Endodermal cell (in vitro differentiated cells): ENCODE results near the gene NDUFAF5. TPM values are rescaled to one million over a fixed set of nuclear protein-coding genes. Genes with fewer than 3 reads are reported as not detected.

Experiments
- DNase-seq: peaks from one replicate; pipeline ENCODE4 v3.0.0-alpha.2; 2017
- H3K27ac ChIP-seq: 2 replicates; pipeline ENCODE4 v1.5.1; 2013; ENCODE audit warnings: mild to moderate bottlenecking, low read depth, low read length, moderate library complexity
- H3K27me3 ChIP-seq: 2 replicates; pipeline ENCODE4 v1.6.1; 2013; ENCODE audit warnings: mild to moderate bottlenecking, low read length, moderate library complexity; ENCODE audit not compliant: insufficient read depth, control insufficient read depth, poor library complexity, severe bottlenecking
- H3K36me3 ChIP-seq: 2 replicates; pipeline ENCODE4 v1.7.0; 2013; ENCODE audit warnings: mild to moderate bottlenecking, low read length, moderate library complexity; ENCODE audit not compliant: control insufficient read depth, insufficient read depth
- H3K4me1 ChIP-seq: one replicate; pipeline ENCODE4 v1.7.0; 2013; ENCODE audit warnings: low read length; ENCODE audit not compliant: control insufficient read depth, insufficient read depth
- H3K4me3 ChIP-seq: 2 replicates; pipeline ENCODE4 v1.5.1; 2013; ENCODE audit warnings: mild to moderate bottlenecking, low read length, moderate library complexity
- H3K9ac ChIP-seq: 2 replicates; pipeline ENCODE4 v1.6.1; 2013; ENCODE audit warnings: mild to moderate bottlenecking, low read length, moderate library complexity; ENCODE audit not compliant: poor library complexity, severe bottlenecking; ENCODE audit errors: extremely low read depth
- H3K9me3 ChIP-seq: 2 replicates; pipeline ENCODE4 v1.6.1; 2013; ENCODE audit warnings: mild to moderate bottlenecking, low read length, moderate library complexity; ENCODE audit not compliant: control insufficient read depth
- H3K27ac Mint-ChIP-seq: 2 replicates; pipeline ENCODE4 v1.8.0; 2020; ENCODE audit warnings: mixed read lengths
- H3K27me3 Mint-ChIP-seq: 2 replicates; pipeline ENCODE4 v1.8.0; 2021; ENCODE audit warnings: mild to moderate bottlenecking, mixed read lengths; ENCODE audit not compliant: insufficient read depth
- H3K36me3 Mint-ChIP-seq: 2 replicates; pipeline ENCODE4 v1.8.0; 2020; ENCODE audit warnings: low read depth, mixed read lengths
- H3K4me1 Mint-ChIP-seq: 2 replicates; pipeline ENCODE4 v1.8.0; 2020; ENCODE audit warnings: mixed read lengths
- H3K4me3 Mint-ChIP-seq: 2 replicates; pipeline ENCODE4 v1.8.0; 2020; ENCODE audit warnings: mild to moderate bottlenecking, moderate library complexity, mixed read lengths
- H3K9me3 Mint-ChIP-seq: 2 replicates; pipeline ENCODE4 v1.8.0; 2020; ENCODE audit warnings: mild to moderate bottlenecking, mixed read lengths
- WGBS, 2 experiments: methylation state at CpG; one replicate each; pipeline versions ENCODE4 v1.1.5 to v1.1.7; 2013; ENCODE audit warnings: missing lambda C conversion rate in 2 of 2, mixed read lengths in 1 of 2; ENCODE audit not compliant: insufficient coverage in 1 of 2, insufficient read length in 1 of 2; 5-methylcytosine and 5-hydroxymethylcytosine counted together
- total RNA-seq, 2 donors: library from RNA; stranded (reverse); fragmentation: NEBNext Ultra II Directional in 1 of 2; extraction: Animal tissue kit (Norgen Biotek cat#: 25700) in 1 of 2; gene quantifications; 2 replicates in 1 of 2; 3 replicates in 1 of 2; pipeline ENCODE4 v1.2.1, GENCODE V29; 2021
- TF ChIP-seq, protein P1 (sequence below): fragments of 200-600 bp; sonication (generic); conservative IDR thresholded peaks from 2 replicates; pipeline ENCODE4 v1.5.0; 2021; ENCODE audit warnings: antibody characterized with exemption, mild to moderate bottlenecking

NDUFAF5 gene
- total RNA-seq, 2 donors from 2014 or later = 32.9 to 33.5 TPM

DNA sequence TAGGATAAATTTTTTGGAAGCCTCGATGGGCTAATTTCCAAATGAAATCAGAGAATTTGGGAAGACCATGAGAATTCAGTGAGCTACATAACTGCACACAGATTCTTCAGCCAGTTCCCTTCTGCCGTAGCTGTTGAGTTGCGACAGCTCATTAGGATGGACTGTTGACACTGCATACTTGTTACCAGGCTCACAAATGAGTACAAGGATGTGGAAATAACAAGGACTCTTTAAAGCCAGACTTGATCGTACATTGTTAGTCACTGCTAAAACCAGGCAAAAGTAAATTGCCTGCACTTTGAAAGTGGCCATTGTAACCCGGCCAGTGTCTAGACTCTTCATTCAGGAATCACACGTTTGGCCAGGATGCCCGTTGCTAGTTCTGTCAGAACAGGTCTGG lies 37.0 kb downstream of the NDUFAF5 start:
- Mint-ChIP-seq H3K4me3 (no peak overlapping the region), H3K4me1 (peaks cover 20% of the 10 kb centered on the region), H3K27ac (no peak overlapping the region), H3K9me3 (no peaks in the 10 kb centered on the region), H3K36me3 (peaks cover 22% of the 10 kb centered on the region), H3K27me3 (peaks cover 36% of the 10 kb centered on the region)
- DNase-seq = no peak
- peaks cover 7% of the 10 kb centered on the region for H3K36me3 ChIP-seq
- H3K4me1 ChIP-seq = no peaks in the 10 kb centered on the region
- 90 to 94% methylated on average over 6 to 7 of the region's 7 CpGs for WGBS, 2 experiments
- no peak overlapping the region for H3K4me3 ChIP-seq
- peaks cover 38% of the 10 kb centered on the region for H3K27me3 ChIP-seq
- TF ChIP-seq, protein P1, sequence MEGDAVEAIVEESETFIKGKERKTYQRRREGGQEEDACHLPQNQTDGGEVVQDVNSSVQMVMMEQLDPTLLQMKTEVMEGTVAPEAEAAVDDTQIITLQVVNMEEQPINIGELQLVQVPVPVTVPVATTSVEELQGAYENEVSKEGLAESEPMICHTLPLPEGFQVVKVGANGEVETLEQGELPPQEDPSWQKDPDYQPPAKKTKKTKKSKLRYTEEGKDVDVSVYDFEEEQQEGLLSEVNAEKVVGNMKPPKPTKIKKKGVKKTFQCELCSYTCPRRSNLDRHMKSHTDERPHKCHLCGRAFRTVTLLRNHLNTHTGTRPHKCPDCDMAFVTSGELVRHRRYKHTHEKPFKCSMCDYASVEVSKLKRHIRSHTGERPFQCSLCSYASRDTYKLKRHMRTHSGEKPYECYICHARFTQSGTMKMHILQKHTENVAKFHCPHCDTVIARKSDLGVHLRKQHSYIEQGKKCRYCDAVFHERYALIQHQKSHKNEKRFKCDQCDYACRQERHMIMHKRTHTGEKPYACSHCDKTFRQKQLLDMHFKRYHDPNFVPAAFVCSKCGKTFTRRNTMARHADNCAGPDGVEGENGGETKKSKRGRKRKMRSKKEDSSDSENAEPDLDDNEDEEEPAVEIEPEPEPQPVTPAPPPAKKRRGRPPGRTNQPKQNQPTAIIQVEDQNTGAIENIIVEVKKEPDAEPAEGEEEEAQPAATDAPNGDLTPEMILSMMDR = no peak
- H3K9me3 ChIP-seq = no peaks in the 10 kb centered on the region
- H3K9ac ChIP-seq = no peak overlapping the region
- no peak overlapping the region for H3K27ac ChIP-seq

DNA sequence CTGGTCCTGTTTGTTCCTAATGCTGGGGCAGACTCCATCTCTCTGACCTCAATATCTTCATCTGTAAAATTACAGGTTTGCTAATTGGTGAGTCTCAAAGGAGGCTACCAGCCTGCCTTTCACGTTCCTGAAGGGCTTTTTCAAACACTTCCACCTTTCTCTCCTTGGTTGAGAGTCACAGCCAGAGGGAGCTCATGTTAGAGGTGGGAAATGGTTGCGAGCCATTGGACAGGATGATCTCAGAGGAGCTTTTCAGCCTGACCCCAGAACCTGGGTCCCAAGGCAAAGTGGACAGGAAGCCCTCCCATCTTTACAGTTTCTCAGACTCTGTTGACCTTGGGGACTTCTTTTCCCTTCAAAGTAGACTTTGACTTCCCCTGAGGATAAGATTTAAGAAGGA lies 37.6 kb downstream of the NDUFAF5 start:
- H3K36me3 Mint-ChIP-seq = peaks cover 18% of the 10 kb centered on the region
- H3K4me1 Mint-ChIP-seq = peaks cover 17% of the 10 kb centered on the region
- DNase-seq = peak; percentile 69
- Histone ChIP-seq H3K9me3 (no peaks in the 10 kb centered on the region), H3K36me3 (peaks cover 1% of the 10 kb centered on the region), H3K27me3 (peaks cover 43% of the 10 kb centered on the region), H3K9ac (no peak overlapping the region), H3K4me1 (no peaks in the 10 kb centered on the region), H3K27ac (no peak overlapping the region), H3K4me3 (no peak overlapping the region)
- 66 to 100% methylated on average over 1 to 2 of the region's 2 CpGs for WGBS, 2 experiments
- no peak overlapping the region for H3K4me3 Mint-ChIP-seq
- H3K9me3 Mint-ChIP-seq = no peaks in the 10 kb centered on the region
- no peak overlapping the region for H3K27ac Mint-ChIP-seq
- TF ChIP-seq, protein P1 = peak; percentile 67
- H3K27me3 Mint-ChIP-seq = peaks cover 41% of the 10 kb centered on the region

DNA sequence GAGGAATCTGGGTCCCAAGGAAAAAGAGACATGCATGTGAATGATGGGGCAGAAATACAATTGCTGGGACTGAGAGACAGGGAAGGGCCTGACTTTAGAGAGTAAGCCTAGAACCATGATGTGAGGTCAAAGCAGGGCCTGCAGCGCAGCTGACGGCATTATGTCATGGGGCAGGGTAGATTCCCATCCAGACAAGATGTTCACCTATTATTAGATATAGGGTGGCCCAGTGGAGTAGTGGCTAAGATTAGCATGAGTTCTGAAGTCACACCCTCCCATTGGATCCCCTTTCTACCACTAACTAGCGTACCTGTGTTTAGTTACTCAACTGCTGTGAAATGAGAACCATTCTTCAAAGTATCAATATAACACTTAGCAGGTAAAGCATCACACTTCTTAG lies 39.6 kb downstream of the NDUFAF5 start:
- no peak for DNase-seq
- Mint-ChIP-seq H3K36me3 (peaks cover 6% of the 10 kb centered on the region), H3K4me1 (peaks cover 10% of the 10 kb centered on the region), H3K27me3 (peaks cover 58% of the 10 kb centered on the region), H3K9me3 (no peaks in the 10 kb centered on the region), H3K27ac (no peak overlapping the region), H3K4me3 (no peak overlapping the region)
- 96 to 100% methylated on average over 1 to 3 of the region's 3 CpGs for WGBS, 2 experiments
- TF ChIP-seq, protein P1 = no peak
- H3K27me3 ChIP-seq = peaks cover 63% of the 10 kb centered on the region
- no peak overlapping the region for H3K27ac ChIP-seq
- no peaks in the 10 kb centered on the region for H3K4me1 ChIP-seq
- H3K36me3 ChIP-seq = no peaks in the 10 kb centered on the region
- no peaks in the 10 kb centered on the region for H3K9me3 ChIP-seq
- no peak overlapping the region for H3K4me3 ChIP-seq
- H3K9ac ChIP-seq = no peak overlapping the region
